ENCODE results near the gene TMEM81. TPM values are rescaled to one million over a fixed set of nuclear protein-coding genes. Genes with fewer than 3 reads are reported as not detected.

The TMEM81 gene
- total and polyA plus RNA-seq, 8 donors, result 3.3 to 4.4 (median 4.0) TPM

DNA sequence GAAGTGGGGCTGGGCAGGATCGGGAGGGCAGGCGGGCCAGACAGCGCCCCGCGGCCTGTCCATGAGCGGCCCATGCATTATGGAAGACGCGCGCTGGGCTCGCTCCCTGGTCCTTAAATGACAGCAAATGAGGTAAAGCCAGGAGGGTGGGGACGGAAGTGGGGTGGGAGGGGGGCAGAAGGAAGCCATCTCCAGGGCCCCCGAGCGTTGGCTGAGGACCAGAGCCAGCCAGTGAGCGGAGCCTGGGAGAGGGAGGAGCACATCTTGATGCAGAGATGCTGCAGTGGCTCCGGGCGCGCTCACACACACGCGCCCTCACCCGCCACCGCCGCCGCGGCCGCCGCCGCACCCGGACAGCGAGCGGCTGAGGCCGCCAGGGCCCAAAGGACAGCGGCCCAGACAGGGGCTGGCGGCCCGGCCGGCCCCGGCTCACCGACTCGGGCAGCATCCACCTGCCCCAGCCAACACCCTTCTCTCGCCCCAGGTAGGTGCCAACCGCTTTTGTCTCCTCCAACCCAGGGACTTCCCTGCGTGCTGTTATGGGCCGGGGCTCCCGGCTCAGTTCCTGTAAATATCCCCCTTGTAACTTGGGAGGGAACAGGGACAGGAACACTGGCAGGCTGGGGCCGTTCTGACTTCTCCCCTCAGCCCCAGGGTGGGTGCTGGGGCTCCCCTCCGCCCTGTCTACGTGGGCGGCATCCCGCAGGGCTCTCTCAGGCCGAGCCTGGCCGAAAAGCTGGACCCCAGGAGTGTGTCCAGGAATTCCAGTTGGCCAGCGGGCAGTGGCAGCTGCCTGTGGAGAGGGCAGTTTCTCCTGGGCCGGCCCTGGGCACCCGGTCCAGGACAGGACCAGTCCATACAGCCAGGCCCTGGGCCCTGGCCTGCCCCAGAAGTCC, 41.1 kb downstream of the TMEM81 start, which contains the start of gene CNTN2:
Gene CNTN2, plus strand, starts transcription at position 302 of the 896 bp plus-strand sequence. CDS start 9,974 bp downstream, outside the sequence.
- H3K27me3 ChIP-seq, result peaks cover 41 to 86% of the 10 kb centered on the region in 2 donors
- intact Hi-C loops (cut with DNase I), result no loop called here
- no peaks in the 10 kb centered on the region for H3K36me3 ChIP-seq
- ATAC-seq (no peak), DNase-seq (peak in 2 of 4 donors; percentile 8 to 54)
- H3K27ac ChIP-seq, result no peak within 1 kb of the TSS
- TF ChIP-seq, protein P1, sequence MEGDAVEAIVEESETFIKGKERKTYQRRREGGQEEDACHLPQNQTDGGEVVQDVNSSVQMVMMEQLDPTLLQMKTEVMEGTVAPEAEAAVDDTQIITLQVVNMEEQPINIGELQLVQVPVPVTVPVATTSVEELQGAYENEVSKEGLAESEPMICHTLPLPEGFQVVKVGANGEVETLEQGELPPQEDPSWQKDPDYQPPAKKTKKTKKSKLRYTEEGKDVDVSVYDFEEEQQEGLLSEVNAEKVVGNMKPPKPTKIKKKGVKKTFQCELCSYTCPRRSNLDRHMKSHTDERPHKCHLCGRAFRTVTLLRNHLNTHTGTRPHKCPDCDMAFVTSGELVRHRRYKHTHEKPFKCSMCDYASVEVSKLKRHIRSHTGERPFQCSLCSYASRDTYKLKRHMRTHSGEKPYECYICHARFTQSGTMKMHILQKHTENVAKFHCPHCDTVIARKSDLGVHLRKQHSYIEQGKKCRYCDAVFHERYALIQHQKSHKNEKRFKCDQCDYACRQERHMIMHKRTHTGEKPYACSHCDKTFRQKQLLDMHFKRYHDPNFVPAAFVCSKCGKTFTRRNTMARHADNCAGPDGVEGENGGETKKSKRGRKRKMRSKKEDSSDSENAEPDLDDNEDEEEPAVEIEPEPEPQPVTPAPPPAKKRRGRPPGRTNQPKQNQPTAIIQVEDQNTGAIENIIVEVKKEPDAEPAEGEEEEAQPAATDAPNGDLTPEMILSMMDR (IDR thresholded peaks at IDR 0.05), result no peak
- H3K4me3 ChIP-seq, result no peak within 1 kb of the TSS
- H3K4me1 ChIP-seq, result no peaks in the 10 kb centered on the region
- H3K9me3 ChIP-seq, result no peaks in the 10 kb centered on the region

DNA sequence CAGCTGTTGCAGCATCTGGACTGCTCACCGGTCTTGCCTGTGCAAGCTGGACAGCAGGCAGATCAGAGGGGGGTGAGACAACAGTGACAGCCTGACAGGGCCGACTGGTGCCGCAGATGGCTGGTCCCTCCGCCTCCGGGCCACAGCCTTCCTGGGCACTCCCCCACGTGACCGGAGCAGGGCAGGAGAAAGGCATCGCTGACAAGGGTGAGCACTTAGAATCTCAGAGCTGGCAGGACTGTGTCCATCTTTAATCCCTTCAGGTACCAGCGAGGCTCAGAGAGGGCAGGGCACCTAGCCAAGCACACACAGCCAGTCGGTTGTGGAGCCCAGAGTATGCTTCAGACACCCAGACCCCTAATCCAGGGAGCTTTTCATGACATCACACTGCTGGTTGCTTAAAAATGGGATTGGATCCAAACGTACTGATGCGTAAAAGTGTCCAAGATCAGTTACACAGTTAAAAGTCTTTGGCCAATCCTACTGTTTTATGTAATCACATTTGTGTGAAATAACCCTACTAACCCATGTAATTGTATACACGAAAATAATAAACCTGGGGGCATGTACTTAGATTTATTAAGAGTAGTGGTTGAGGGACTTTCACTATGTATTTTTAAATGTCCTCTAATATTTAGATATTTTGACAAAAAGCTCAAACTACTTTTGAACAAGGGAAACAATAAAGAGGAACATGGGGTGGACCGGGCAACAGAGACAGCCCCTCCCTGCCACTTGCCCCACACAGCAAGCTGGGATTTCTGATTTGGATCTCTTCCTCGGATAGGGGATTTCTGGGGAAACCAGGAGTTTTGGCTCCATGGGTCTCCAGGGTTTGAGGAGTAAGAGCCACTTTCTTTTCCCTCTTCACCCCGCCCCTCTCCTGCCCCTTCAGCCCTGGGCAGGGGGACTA, 42.0 kb downstream of the TMEM81 start:
- H3K9me3 ChIP-seq, result no peaks in the 10 kb centered on the region
- DNase-seq (peak in 1 of 4 donors; percentile 65), ATAC-seq (no peak)
- intact Hi-C loops (cut with DNase I), result no loop called here
- no peaks in the 10 kb centered on the region for H3K4me1 ChIP-seq
- H3K36me3 ChIP-seq, result no peaks in the 10 kb centered on the region
- peaks cover 41 to 76% of the 10 kb centered on the region in 2 donors for H3K27me3 ChIP-seq
- no peak overlapping the region for H3K4me3 ChIP-seq
- no peak overlapping the region for H3K27ac ChIP-seq
- TF ChIP-seq, protein P1 (IDR thresholded peaks at IDR 0.05), result no peak

DNA sequence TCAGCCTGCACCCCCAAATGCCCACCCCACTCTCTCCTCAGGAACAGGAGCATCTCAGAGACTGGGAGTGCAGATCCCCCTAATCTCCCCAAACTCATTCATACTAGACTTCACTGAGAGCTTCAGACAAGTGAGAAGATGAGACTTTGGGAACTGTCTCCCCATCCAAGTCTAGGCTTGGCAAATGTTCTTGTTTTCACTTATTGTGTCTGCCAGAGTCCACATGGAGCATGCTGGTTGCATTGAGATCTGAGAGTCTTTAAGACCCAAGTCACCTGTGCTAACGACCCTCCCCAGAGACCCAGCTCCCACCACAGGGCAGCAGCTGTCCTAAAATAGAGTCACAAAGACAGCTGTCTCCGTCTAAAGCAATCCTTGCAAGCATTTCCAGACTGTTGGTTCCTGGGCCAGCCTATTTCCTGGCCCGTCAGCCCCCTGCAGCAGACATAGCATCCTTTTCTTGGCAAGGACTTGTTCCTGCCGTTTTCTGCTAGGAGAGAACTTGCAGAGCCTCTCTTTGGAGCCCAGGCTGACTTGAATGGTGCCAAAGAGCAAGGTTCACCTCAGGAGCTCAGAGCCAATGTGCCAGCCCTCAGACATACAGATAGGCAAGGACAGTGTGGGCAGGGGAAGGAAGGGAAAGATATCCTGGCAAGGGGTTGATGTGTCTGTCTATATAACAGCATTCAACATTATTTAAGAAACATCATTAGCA, 43.1 kb downstream of the TMEM81 start:
- TF ChIP-seq, protein P1 (IDR thresholded peaks at IDR 0.05), result no peak
- DNase-seq (no peak), ATAC-seq (no peak)
- Histone ChIP-seq H3K27me3 (peaks cover 41 to 66% of the 10 kb centered on the region in 2 donors), H3K4me1 (no peaks in the 10 kb centered on the region), H3K36me3 (no peaks in the 10 kb centered on the region), H3K4me3 (no peak overlapping the region), H3K9me3 (no peaks in the 10 kb centered on the region), H3K27ac (no peak overlapping the region)
- intact Hi-C loops (cut with DNase I), result no loop called here

DNA sequence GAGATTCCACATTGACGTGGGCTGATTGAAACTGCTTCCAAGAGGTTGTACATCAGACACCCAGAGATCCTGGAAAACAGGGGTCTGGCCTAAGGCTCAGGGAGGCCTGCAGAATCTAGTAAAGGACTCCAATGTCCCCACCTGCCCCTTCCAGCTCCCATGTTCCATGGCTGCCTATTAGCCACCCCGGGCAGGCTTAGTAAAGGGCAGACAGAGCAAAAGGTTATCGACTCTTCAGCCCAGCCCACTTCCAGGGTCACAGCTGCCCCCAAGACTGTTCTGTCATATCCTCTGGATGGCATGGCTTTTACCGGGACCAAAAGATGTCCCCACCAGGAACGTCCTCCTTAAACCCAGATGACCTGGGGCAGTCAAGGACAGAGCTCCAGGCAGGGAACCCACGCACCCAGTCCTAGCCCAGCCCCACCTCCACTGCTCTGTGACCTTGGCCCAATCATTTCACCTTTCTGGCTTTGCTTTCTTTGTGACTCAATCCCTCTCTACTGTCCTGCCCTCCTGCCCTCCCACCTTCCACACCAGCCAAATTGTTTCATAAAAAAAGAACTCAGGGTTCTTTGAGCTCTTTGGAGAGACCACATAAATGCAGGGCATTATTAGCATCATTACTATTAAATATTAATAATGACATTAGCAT, 46.0 kb downstream of the TMEM81 start:
- Histone ChIP-seq H3K4me3 (no peak overlapping the region), H3K27ac (no peak overlapping the region), H3K36me3 (no peaks in the 10 kb centered on the region), H3K4me1 (no peaks in the 10 kb centered on the region), H3K27me3 (peaks cover 17 to 37% of the 10 kb centered on the region in 2 donors), H3K9me3 (no peaks in the 10 kb centered on the region)
- ATAC-seq (no peak), DNase-seq (no peak)
- intact Hi-C loops (cut with DNase I), result no loop called here
- TF ChIP-seq, protein P1 (IDR thresholded peaks at IDR 0.05), result no peak
